ENCODE data around the gene DDX27. TPM values are rescaled to one million over a fixed set of nuclear protein-coding genes. Genes with fewer than 3 reads are reported as not detected.

DDX27 gene
- total and polyA plus RNA-seq, 12 donors, result 11.0 to 26.2 (median 13.2) TPM

- Histone ChIP-seq H3K9me3 (no peaks in the 10 kb centered on the region), H3K4me3 (no peak overlapping the region), H3K27ac (no peak overlapping the region), H3K27me3 (no peaks in the 10 kb centered on the region), H3K4me1 (no peaks in the 10 kb centered on the region), H3K36me3 (peaks cover 10 to 100% (median 95%) of the 10 kb centered on the region in 9 donors)
- no peak for ATAC-seq
- intact Hi-C loops (cut with DNase I), result no loop called here
- TF ChIP-seq CTCF (IDR thresholded peaks at IDR 0.05), result no peak
- DNase-seq, result no peak
- 62 to 70% methylated on average over 4 of the region's 4 CpGs for WGBS, 2 donors
Measured at GRCh38 chr20:49259284-49259683, 40.1 kb downstream of the DDX27 start.

- Histone ChIP-seq H3K4me3 (no peak overlapping the region), H3K36me3 (peaks cover 10 to 100% (median 95%) of the 10 kb centered on the region in 9 donors), H3K9me3 (no peaks in the 10 kb centered on the region), H3K27ac (no peak overlapping the region), H3K27me3 (no peaks in the 10 kb centered on the region), H3K4me1 (no peaks in the 10 kb centered on the region)
- intact Hi-C loops (cut with DNase I), result no loop called here
- no peak for DNase-seq
- WGBS, 2 donors, result 91 to 96% methylated on average over 2 of the region's 2 CpGs
- no peak for ATAC-seq
- no peak for TF ChIP-seq CTCF (IDR thresholded peaks at IDR 0.05)
Measured at GRCh38 chr20:49259799-49260198, 40.6 kb downstream of the DDX27 start.

DNA sequence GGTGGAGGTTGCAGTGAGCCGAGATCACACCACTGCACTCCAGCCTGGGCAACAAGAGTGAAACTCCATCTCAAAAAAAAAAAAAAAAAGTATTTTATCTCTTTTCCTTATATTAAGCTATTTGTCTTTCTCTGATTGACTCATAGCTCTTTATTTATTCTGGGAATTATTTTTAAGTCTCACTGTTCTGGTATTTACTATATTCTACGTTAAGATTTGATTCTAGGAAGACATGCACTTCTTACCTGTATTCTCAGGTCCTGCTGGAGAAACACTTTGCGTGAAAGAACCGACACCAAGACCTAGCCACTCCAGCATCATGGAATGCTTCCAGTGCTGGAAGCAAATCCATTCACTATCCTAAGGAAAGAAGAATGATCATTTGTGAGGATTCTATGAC is 41.0 kb downstream of the DDX27 start:
- intact Hi-C loops (cut with DNase I), result no loop called here
- peaks cover 0 to 2% (median 0%) of the 10 kb centered on the region in 9 donors for H3K4me1 ChIP-seq
- WGBS, 2 donors, result 93 to 97% methylated on average over 4 of the region's 4 CpGs
- no peaks in the 10 kb centered on the region for H3K9me3 ChIP-seq
- no peak overlapping the region for H3K4me3 ChIP-seq
- no peak for DNase-seq
- peaks cover 10 to 100% (median 97%) of the 10 kb centered on the region in 9 donors for H3K36me3 ChIP-seq
- no peak overlapping the region for H3K27ac ChIP-seq
- TF ChIP-seq CTCF (IDR thresholded peaks at IDR 0.05), result no peak
- no peak for ATAC-seq
- H3K27me3 ChIP-seq, result no peaks in the 10 kb centered on the region

- 97 to 99% methylated on average over 3 of the region's 3 CpGs for WGBS, 2 donors
- H3K4me3 ChIP-seq, result no peak overlapping the region
- intact Hi-C loops (cut with DNase I), result no loop called here
- H3K27me3 ChIP-seq, result no peaks in the 10 kb centered on the region
- H3K9me3 ChIP-seq, result no peaks in the 10 kb centered on the region
- peaks cover 7 to 100% (median 97%) of the 10 kb centered on the region in 9 donors for H3K36me3 ChIP-seq
- DNase-seq (no peak), ATAC-seq (no peak)
- no peak for TF ChIP-seq CTCF (IDR thresholded peaks at IDR 0.05)
- H3K4me1 ChIP-seq, result peaks cover 0 to 11% (median 4%) of the 10 kb centered on the region in 9 donors
- no peak overlapping the region for H3K27ac ChIP-seq
Measured at GRCh38 chr20:49261173-49261572, 42.0 kb downstream of the DDX27 start.
